ENCODE measurements around the gene RBL2. TPM values are rescaled to one million over a fixed set of nuclear protein-coding genes. Genes with fewer than 3 reads are reported as not detected.

The RBL2 gene
- total and polyA plus RNA-seq, 9 of the 15 experiments (the other 6 are each of a cell fraction or from before 2014, with no cell fraction given) = 7.8 to 76.3 (median 28.5) TPM

DNA sequence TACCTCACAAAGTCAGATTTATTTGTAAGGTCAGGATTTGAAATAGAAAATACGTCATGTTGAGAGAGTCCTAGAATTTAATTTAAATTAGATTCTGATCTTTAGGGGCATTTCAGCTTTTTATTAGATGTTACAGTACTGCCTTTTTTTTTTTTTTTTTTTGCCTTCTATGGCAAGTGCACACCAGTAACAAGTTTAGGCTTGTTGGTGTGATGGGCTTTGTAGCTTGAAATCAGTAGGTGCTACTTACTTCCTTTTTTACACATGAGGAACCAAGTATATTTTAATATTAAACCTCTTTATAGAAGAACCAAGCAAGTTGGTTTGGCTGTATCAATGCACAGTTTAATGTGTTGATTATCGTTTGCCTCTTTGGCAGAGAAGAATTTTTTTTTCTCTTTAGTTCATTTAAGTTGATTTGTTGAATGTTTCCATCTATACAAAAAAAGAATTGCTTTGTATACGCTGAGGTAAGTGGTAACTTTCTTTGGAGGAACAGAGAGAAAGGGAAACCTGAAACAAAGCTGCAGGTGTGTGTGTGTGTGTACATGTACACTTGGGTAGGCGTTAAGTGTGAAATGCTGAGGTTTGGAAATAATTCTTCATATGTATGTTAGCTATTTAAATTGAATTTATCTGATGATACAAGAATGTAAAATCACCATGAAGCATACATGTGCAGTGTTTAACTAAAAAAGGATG is 15.7 kb downstream of the RBL2 start (continued):
- TF ChIP-seq NFIX (CRISPR knock-in tag; IDR thresholded peaks at IDR 0.05; ENCODE audit: low read depth) = no peak

DNA sequence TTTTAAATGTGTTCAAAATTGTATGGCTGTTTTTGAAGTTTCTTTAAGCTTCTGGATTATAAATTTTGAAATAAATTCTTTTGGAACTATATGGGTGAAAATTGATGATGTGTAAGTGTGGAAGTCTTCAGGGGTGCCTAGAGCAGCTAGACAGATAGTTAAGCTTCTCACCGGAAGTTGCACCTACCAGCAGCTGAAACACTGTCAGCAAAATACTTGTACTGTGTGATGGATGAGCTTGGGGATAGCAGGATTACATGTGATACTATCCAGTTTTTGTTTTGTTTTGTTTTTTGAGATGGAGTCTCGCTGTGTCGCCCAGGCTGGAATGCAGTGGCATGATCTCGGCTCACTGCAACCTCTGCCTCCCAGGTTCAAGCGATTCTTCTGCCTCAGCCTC is 19.7 kb downstream of the RBL2 start:
- no peak for ATAC-seq
- Histone ChIP-seq H3K4me3 (no peak overlapping the region), H3K27ac (ENCODE audit: extremely low read depth, low read depth, low read length) (no peak overlapping the region), H4K20me1 (replicated peaks; ENCODE audit: control insufficient read depth, insufficient read depth, low read length) (no peaks in the 10 kb centered on the region), H3K27me3 (ENCODE audit: control insufficient read depth in 2 of 2, insufficient read depth in 2 of 2, low read length in 2 of 2) (no peaks in the 10 kb centered on the region), H3K4me1 (replicated peaks in 1 of 2; ENCODE audit: control insufficient read depth in 2 of 2, insufficient read depth in 2 of 2, low read length in 2 of 2) (no peaks in the 10 kb centered on the region), H2AFZ (ENCODE audit: low read depth, low read length) (no peak overlapping the region), H3K9ac (ENCODE audit: insufficient read depth in 1 of 2, low read depth in 2 of 2, low read length in 2 of 2) (no peak overlapping the region), H3K79me2 (ENCODE audit: control insufficient read depth, insufficient read depth, low read length) (no peaks in the 10 kb centered on the region), H3K9me3 (replicated peaks; ENCODE audit: control insufficient read depth, insufficient read depth, low read depth, low read length) (no peaks in the 10 kb centered on the region), H3K36me3 (ENCODE audit: control insufficient read depth, insufficient read depth, low read length) (peaks cover 41% of the 10 kb centered on the region), H3K4me2 (ENCODE audit: insufficient read depth, low read length) (no peak overlapping the region), H3K9me1 (ENCODE audit: control insufficient read depth, insufficient read depth, low read length) (no peaks in the 10 kb centered on the region)
- intact Hi-C loops (cut with micrococcal nuclease) (no loop called here), in situ Hi-C loops (cut with MboI) (no loop called here)
- POLR2A ChIA-PET = no interaction called here
- no TSS peak for BruUV-seq (replicated peaks)
- CTCF ChIA-PET (ENCODE audit: low intra/inter-chr PET ratio) = no interaction called here
- DNase-seq (ENCODE audit: extremely low read depth in 1 of 4, low spot score in 3 of 4) = no peak
- FAIRE-seq = no peak
- 95% methylated on average over 5 of the region's 5 CpGs for WGBS (ENCODE audit: insufficient coverage, low coverage, missing lambda C conversion rate)
- TF ChIP-seq CLOCK (CRISPR knock-in tag; IDR thresholded peaks at IDR 0.05; ENCODE audit: borderline replicate concordance) = no peak
- TF ChIP-seq, protein P1, sequence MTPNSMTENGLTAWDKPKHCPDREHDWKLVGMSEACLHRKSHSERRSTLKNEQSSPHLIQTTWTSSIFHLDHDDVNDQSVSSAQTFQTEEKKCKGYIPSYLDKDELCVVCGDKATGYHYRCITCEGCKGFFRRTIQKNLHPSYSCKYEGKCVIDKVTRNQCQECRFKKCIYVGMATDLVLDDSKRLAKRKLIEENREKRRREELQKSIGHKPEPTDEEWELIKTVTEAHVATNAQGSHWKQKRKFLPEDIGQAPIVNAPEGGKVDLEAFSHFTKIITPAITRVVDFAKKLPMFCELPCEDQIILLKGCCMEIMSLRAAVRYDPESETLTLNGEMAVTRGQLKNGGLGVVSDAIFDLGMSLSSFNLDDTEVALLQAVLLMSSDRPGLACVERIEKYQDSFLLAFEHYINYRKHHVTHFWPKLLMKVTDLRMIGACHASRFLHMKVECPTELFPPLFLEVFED (CRISPR knock-in tag; conservative IDR thresholded peaks at IDR 0.05) = no peak
- TF ChIP-seq LARP7 (IDR thresholded peaks at IDR 0.05) = no peak
- no peak for TF ChIP-seq PRMT5 (CRISPR knock-in tag; IDR thresholded peaks at IDR 0.05)
- no peak for TF ChIP-seq MTA2 (IDR thresholded peaks at IDR 0.05; ENCODE audit: low read depth)
- TF ChIP-seq, protein P2, sequence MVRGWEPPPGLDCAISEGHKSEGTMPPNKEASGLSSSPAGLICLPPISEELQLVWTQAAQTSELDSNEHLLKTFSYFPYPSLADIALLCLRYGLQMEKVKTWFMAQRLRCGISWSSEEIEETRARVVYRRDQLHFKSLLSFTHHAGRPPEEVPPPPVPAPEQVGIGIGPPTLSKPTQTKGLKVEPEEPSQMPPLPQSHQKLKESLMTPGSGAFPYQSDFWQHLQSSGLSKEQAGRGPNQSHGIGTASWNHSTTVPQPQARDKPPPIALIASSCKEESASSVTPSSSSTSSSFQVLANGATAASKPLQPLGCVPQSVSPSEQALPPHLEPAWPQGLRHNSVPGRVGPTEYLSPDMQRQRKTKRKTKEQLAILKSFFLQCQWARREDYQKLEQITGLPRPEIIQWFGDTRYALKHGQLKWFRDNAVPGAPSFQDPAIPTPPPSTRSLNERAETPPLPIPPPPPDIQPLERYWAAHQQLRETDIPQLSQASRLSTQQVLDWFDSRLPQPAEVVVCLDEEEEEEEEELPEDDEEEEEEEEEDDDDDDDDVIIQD (CRISPR knock-in tag; IDR thresholded peaks at IDR 0.05) = no peak
- no peak for TF ChIP-seq POLR2B (IDR thresholded peaks at IDR 0.05; ENCODE audit: low read depth, partially characterized antibody)
- TF ChIP-seq KLF6 (CRISPR knock-in tag; IDR thresholded peaks at IDR 0.05; ENCODE audit: borderline replicate concordance) = no peak
- TF ChIP-seq POLR3G (IDR thresholded peaks at IDR 0.05; ENCODE audit: extremely low read depth, insufficient read length, insufficient replicate concordance) = no peak
- TF ChIP-seq RAD21 (CRISPR knock-in tag; conservative IDR thresholded peaks at IDR 0.05 in 1 of 2, IDR thresholded peaks at IDR 0.05 in 1 of 2) = no peak
- no peak for TF ChIP-seq ZNF57 (CRISPR knock-in tag; IDR thresholded peaks at IDR 0.05)
- no peak for TF ChIP-seq E2F1 (CRISPR knock-in tag; IDR thresholded peaks at IDR 0.05)
- no peak for TF ChIP-seq KHSRP (IDR thresholded peaks at IDR 0.05)
- no peak for TF ChIP-seq ZNF3 (CRISPR knock-in tag; IDR thresholded peaks at IDR 0.05)
